GM21447 (cell line): Measurements from ENCODE around the gene MAP3K7.
"Not testable (repeated sequence)": the region's sequence is repeated elsewhere in the genome, so short reads cannot be mapped to it uniquely, and the experiment has no call there.

Experiments
- ATAC-seq: cut with Tn5 transposase; IDR thresholded peaks from one replicate; pipeline ENCODE4 v1.9.1; 2021; ENCODE audit not compliant: unreplicated experiment

The MAP3K7 gene

DNA sequence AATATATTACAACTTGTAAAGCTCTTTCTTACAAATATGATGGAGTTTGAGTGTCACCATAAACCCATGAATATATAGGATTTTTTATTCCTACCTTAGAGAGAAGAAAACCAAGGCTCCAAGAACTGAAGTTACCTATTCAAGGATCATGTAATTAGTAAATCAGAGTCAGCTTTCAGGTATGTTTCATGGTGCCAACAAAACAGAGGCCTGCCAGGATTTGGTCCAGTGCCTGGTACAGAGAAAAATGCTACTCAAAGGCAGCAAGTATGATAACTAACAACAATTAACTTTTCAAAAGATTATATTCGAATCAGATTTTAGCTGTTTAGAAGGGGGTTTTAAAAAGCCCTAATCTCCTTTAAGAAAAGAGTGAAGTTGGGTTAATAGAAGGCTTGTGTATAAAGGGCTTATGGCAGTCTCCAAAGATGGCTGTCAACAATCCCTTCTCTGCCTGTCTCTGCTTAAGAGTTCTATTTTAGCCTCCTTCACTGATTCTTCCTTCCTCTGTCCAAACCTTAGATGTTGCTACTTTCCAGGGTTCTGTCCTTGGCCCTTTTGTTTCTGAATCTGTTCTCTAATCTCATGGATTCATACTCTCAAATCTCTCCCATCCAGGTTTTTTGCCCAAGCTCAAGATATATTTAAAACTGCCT, 7.8 kb downstream of the MAP3K7 start:
- no peak for ATAC-seq

DNA sequence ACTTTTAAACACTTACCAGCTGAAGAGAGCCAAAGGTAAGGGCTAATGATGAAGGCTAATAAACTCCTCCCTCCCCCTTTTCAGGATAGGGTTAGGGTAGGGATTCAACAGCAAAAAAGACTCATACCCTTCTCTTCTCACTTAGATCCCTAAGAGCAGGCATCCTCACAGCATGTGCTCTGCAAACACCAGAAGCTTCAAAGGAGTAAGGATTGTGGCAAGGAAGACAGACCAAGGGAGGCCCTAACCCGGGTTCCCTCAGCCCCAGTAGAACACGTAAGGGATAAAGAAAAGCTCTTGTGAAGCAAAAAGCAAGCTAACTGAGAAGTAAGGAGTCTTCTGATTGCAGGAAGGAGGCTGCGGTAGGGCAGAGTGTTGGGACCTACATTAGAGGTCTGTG, 11.6 kb downstream of the MAP3K7 start:
- ATAC-seq: no peak

DNA sequence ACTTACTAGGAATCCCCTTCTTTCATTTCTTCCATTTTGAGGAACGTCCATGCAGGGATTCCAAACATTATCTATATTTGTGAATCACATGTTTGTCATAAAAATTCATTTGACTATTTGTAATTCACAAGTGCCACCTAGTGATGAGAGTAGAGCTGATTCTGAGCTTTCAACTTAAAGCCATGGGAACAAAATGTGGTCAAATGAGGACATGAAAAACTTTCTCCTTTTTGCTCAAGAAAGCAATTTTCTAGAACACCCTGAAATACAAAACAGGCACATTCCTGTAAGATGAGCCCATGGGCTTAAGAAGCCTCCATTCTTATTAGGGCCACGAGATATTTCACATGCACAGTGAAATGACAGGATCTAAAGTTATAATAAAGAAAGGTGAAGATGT, 12.3 kb downstream of the MAP3K7 start:
- ATAC-seq: no peak

DNA sequence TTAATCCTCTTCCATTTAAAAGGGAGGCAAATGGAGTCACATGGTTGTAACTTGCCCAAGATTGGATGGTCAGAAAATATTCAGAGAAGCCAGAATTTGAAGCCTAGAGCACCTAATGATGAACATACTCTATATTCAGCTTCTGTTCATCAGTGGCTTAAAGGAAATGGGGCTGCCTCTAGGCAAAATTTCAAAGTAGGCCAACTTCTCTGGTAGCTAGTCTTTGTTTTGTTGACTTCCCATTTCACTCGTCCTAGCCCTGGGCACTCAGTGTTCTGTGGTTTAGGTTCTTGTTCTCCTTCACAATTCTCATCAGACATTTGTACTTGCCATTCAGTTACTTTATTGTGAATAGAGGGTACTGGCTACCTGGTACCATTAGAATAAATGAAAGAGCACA, 13.2 kb downstream of the MAP3K7 start:
- no peak for ATAC-seq

DNA sequence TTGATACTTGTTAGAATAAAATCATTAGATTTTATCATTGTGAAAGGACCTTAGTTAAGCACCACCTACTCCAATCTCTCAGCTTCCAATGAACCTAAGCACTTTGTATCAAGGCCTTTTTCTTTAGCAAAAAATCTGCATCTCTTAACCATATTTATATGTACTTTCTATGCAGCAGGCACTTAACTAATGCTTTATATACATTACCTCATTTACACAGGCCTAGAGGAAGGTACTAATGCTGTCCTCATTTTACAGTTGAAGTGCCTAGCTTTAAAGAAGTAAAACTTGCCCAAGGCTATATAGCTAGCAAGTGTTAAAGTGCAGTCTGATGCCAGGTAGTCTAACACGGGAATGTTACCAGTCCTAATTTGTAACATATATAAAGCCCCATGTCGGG, 14.0 kb downstream of the MAP3K7 start:
- ATAC-seq: no peak

DNA sequence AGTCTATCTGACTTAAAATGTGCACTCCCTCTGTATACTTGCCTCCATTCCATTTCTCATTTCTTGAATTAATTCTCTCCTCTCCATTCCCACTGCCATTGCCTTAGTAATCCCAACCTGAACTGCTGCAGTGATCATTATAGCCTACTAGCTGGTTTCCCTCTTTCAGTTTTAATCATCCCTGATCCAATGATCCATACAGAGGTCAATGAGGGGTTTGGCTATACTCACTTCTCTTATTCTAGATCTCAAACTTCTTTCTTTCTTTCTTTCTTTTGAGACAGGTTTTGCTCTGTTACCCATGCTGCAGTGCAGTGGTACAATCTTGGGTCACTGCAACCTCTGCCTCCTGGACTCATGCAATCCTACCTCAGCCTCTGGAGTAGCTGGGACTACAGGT, 17.6 kb downstream of the MAP3K7 start:
- no peak for ATAC-seq

DNA sequence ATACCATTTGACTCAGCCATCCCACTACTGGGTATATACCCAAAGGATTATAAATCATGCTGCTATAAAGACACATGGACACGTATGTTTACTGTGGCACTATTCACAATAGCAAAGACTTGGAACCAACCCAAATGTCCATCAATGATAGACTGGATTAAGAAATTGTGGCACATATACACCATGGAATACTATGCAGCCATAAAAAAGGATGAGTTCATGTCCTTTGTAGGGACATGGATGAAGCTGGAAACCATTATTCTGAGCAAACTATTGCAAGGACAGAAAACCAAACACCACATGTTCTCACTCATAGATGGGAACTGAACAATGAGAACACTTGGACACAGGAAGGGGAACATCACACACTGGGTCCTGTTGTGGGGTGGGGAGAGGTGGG, 19.2 kb downstream of the MAP3K7 start:
- not testable (repeated sequence) for ATAC-seq

DNA sequence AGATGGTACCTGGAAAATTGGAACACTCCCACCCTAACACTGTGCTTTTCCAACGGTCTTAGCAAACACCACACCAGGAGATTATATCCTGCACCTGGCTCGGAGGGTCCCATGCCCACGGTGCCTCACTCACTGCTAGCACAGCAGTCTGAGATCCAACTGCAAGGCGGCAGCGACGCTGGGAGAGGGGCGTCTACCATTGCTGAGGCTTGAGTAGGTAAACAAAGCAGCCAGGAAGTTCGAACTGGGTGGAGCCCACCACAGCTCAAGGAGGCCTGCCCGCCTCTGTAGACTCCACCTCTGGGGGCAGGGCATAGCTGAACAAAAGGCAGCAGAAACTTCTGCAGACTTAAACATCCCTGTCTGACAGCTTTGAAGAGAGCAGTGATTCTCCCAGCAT, 24.5 kb downstream of the MAP3K7 start:
- ATAC-seq: not testable (repeated sequence)

DNA sequence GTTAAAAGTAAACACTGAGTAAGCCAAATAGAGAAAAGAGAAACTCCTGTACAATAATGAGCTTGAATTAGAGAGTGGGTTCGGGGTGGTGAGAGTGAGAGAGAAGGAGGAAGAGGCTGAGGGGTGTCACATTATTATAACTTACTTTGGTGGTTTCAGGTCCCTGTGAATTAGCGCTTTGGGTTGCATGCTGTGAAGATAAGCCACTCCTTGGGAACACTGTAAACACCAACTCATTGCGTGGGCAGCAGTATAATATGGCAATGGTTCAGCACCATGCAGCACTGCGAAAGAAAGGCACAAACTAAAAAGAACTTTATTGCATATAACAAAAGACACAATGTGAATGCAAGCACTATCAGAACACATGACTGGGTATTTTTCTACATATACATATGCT, 26.9 kb downstream of the MAP3K7 start:
- no peak for ATAC-seq

DNA sequence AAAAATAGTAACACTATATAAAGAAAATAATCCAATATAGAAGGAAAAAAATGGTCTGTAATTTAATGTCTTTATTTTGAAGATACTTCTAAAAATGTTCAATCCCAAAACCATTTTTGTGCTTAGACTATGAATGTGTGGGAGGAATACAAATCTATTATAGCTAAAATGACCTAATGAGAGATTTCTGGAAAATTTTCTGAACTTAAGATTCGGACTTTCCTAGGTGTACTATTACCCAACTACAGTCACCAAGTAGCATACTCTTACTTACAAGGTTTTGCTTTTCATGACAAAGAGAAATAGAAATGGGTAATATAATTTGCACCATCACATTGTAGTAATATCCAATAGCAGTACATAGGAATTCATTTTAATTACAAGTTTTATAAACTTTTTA, 29.9 kb downstream of the MAP3K7 start:
- ATAC-seq: no peak

DNA sequence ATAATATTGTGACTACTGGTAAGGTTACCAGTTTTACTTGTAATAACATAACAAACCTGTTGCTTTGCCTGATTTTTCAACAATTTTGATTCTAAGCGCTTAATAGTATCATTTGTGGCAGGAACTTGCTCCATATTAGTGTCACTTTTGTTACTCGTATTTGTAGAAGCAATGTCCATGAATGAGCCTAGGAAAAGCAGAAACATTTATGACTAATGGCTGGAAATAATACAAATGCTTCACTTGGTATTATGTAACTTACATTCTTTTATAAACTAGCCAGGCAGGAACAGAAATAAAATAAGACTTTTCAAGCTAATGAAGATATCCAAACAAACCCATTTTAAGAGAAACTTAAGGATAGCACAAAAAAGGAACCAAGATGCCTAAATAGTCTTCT, 38.9 kb downstream of the MAP3K7 start:
- ATAC-seq: no peak

DNA sequence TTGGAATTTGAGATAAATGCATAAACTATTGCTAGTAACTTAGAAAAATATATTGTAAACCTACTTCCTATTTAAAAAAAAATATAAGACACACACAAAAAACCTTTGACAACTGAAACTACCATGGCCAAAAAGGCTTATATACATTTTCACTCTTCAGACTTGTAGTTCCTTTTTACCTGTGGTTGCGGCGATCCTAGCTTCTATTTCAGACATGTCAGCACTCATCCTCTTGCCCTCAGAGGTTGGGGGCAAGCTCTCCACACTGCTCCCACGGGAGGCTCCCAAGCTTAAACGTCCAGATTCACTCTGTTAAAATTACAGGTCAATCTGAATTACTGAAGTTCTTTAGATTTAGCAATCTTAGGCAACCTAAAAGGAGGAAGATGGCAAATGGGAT, 39.8 kb downstream of the MAP3K7 start:
- no peak for ATAC-seq

DNA sequence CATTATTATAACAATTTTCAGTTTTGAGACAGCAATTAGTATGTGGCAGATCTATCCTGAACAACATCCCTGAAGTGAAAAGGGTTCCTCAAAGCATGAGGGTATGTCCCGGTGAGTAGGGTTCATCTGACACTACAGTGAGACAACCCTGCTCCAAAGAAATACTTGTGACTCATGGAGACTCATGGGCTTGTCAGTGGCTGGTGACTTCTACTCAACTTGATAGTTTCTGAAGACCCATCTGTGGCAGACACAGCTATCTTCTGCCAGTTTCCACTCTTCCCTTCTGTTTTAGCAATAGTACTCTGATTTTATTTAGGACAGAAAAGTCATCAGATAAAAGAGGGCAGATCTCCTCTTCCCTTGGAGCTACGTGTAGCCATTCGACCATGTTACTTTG, 41.4 kb downstream of the MAP3K7 start:
- no peak for ATAC-seq

DNA sequence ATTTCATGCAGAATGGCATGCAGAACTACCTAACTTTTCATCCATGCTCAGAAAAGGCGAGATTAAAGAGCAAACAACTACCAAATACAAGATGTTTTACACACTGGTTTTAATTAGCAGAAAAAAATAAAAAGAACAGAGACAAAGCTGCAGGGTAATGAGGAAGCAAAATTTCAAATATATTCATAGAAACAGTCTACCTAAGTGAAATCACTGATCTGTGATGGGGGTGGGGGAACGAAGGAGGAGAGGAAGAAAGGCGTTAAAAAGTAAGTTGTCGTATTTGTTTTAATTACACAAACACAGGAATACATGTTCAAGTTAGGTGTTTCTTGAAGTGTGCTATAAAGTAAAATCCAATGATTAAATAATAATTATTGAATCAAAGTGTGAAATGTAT, 42.1 kb downstream of the MAP3K7 start:
- ATAC-seq: no peak

DNA sequence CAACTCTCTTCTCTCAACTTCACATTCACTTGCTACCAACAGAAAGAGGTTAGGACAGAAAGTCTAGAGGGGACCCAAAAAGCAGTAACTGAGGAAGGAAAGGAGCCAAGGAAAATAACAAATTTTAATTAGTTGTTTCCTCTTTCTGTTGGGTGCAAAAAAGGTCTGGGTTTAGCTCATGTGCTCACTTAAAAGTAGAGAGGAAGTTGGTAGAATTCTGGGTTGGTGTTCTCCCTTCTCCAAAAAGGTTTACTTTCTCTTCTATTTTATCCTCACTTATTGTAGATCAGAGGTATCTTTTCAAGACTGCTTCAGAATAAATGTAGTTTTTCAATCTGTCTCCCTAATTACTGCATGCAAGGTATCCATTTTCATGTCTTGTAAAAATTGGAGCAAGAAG, 42.8 kb downstream of the MAP3K7 start:
- no peak for ATAC-seq

DNA sequence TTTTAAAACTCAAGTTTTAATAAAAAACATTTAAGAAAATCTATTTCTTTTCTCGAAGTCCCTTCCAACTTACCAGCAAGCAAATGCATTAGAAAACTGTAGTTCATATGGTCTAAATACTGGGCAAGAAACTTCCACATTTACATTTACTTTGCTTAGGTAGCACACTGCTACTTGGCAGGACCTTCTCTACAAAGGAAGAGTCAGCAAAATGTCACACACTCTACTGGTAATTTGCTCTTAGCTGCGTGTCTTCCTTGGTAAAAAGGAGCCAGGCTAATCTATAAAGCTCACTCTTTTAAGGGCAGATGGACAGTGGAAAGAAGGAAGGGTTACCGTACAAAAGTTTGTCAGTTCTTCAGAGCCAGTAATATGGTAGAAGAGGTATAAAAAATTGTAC, 45.7 kb downstream of the MAP3K7 start:
- ATAC-seq: no peak

DNA sequence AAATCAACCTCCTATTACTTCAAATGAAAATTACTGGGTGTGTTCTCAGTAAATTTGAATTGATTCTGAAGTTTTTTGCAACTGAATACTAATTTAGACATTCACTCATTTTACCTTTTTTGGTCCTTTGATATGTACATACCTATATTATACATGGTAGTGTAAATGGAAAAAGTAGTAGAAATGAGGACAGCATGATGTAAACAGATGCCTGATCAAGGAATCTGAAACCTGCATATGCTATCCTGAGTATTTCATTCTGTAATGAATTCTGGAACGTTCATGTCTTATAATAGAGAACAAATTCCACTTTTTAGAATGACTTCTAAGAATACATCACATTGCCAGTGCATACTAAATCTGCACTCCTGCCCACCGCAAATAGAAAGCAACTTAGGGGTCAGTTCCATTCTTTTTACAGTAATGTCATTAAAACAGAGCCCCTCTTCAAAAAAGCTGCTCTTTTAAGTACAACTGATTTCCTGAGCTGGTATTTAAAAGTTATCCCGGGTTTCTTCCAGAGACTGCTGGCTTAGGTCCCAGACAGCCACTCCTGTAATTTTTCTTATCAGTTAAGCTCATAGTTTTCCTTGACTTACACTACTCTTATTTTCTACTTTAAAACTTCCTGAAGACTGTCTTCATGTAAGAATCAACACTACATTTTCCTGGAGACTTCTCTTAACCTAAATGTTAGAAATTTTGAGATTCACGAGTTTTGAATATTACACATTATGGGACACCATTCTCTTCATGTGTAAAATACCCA, 48.4 kb downstream of the MAP3K7 start:
- ATAC-seq: no peak

DNA sequence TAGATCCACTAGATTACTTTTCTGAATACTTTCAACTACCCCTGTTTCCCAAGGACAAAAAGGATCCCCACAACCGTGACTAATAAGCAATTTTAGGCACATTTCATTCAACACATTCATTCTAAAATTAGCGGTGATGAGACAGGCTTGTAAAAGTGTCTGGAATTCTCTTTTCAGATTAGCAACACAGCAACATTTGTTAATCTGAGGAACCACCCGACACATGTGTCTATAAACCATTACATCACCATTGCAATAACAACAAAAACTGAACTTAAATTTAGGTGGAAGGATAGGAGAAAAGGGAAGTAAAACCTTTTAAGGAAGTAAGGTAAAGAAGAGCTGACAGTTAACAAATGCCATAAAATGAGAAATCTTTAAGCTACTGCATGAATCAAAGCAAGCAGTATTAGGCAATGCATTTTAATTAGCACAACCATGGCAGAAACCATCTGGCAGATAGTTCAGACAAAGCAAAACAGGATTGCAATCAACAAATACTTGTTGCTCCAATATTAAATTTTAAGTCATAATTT, 49.1 kb downstream of the MAP3K7 start:
- ATAC-seq: peak; percentile 74

DNA sequence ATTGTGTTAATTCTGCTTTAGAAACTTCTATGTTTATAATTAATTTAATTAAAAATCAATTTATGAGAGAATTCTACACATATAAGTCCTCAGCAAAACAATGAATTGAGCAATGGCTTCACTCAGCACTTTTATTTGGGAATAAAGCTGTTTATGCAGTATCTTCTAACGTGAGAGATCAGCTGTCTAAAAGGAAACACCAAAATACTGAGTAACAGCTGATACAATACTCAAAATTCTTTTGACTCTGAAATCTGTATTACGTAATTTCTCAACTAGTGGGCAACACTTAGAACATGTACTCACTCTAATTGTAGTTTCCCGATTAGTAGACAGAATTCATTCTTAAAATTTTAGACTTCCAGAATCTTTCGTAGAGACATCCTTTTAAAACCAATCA, 49.8 kb downstream of the MAP3K7 start:
- no peak for ATAC-seq

DNA sequence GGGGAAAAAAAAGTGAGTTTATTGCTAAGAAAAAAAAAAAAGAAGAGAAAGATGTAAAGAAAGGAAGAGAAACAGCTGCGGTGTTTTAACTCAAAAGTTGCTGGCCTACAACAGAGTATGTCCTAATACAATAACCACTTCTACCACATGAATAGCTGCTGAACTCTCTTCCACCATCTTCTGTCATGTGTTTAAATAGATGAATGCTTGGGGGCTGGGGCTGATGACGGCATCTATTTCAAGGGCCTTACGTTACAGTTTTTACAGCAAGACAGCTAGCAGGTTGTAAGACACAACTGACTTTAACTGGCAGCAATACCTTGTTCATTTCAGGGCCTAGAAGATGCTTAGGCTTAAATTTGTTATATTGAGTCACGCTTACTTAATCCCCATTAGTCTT, 50.4 kb downstream of the MAP3K7 start:
- no peak for ATAC-seq

DNA sequence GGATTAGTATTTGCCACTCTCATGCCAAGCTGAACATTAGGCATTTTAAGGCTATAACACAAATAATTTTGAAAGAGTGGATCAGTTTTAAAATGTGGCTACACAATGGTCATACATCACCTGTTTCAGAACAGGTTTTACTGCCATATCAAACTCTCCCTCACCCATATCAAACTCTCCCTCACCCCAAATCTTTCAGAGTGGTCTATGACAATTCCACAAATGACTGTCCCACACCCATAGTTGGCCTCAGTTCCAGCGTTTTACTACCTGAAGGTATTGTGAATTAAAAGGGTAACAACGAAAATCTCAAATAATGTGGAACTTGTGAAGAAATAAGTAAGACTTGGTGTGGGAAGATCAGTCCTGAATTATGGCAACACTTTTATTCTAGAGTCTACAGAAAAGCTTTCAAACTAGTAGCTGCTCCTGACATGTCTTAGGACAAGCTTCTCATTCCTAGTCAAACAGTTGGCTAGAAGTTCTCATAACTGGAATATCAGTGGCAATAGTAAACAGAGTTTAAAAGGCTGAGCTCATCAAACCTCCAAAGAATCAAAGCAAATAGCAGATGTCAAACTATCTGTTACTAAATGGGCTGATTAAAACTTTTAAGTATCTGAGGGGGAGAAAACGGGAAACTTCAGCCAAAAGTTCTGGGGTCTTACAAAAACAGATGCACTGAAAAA, 52.4 kb downstream of the MAP3K7 start:
- ATAC-seq: no peak
